Measurements from ENCODE around the gene BCAS1. TPM values are rescaled to one million over a fixed set of nuclear protein-coding genes. Genes with fewer than 3 reads are reported as not detected.

BCAS1 gene
- total RNA-seq, 1 experiment from 2014 or later: 1.8 TPM

- Histone ChIP-seq H3K27ac (no peak overlapping the region), H3K36me3 (no peaks in the 10 kb centered on the region), H3K4me1 (replicated peaks) (no peaks in the 10 kb centered on the region), H3K27me3 (replicated peaks) (no peaks in the 10 kb centered on the region), H3K9me3 (replicated peaks) (no peaks in the 10 kb centered on the region; the same call in 1 of the 2 replicates), H3K4me3 (no peak overlapping the region)
- no peak for DNase-seq (ENCODE audit: low read depth in 1 of 2, low spot score in 2 of 2)
These were observed 68.3 kb downstream of the BCAS1 start for GRCh38 chr20:54002056-54002575.

- H3K27ac ChIP-seq: no peak overlapping the region
- no peak for DNase-seq (ENCODE audit: low read depth in 1 of 2, low spot score in 2 of 2)
- H3K4me1 ChIP-seq (replicated peaks): peaks cover 5% of the 10 kb centered on the region; the same call in 1 of the 2 replicates
- no peak overlapping the region for H3K4me3 ChIP-seq
- no peaks in the 10 kb centered on the region for H3K36me3 ChIP-seq
- H3K27me3 ChIP-seq (replicated peaks): no peaks in the 10 kb centered on the region
- H3K9me3 ChIP-seq (replicated peaks): no peaks in the 10 kb centered on the region; the same call in 1 of the 2 replicates
These were observed 69.5 kb downstream of the BCAS1 start for GRCh38 chr20:54000914-54001313.

GRCh38 chr20:54000262-54000661 lies 70.1 kb downstream of the BCAS1 start:
- no peak for DNase-seq (ENCODE audit: low read depth in 1 of 2, low spot score in 2 of 2)
- H3K4me3 ChIP-seq: no peak overlapping the region
- no peak overlapping the region for H3K27ac ChIP-seq

GRCh38 chr20:53999077-53999476 lies 71.3 kb downstream of the BCAS1 start:
- H3K9me3 ChIP-seq (replicated peaks): no peaks in the 10 kb centered on the region; the same call in 1 of the 2 replicates
- H3K27ac ChIP-seq: no peak overlapping the region
- DNase-seq (ENCODE audit: low read depth in 1 of 2, low spot score in 2 of 2): no peak
- H3K27me3 ChIP-seq (replicated peaks): no peaks in the 10 kb centered on the region
- H3K36me3 ChIP-seq: no peaks in the 10 kb centered on the region
- no peak overlapping the region for H3K4me3 ChIP-seq
- H3K4me1 ChIP-seq (replicated peaks): peaks cover 5% of the 10 kb centered on the region; the same call in 1 of the 2 replicates

More at GRCh38 chr20:54000262-54000661, 70.1 kb downstream of the BCAS1 start:
- Histone ChIP-seq H3K36me3 (no peaks in the 10 kb centered on the region), H3K4me1 (replicated peaks) (peaks cover 5% of the 10 kb centered on the region; the same call in 1 of the 2 replicates), H3K27me3 (replicated peaks) (no peaks in the 10 kb centered on the region), H3K9me3 (replicated peaks) (no peaks in the 10 kb centered on the region; the same call in 1 of the 2 replicates)

GRCh38 chr20:53996584-53997486 lies 73.6 kb downstream of the BCAS1 start:
- Histone ChIP-seq H3K4me1 (replicated peaks) (peaks cover 6% of the 10 kb centered on the region), H3K36me3 (no peaks in the 10 kb centered on the region), H3K27ac (no peak overlapping the region), H3K9me3 (replicated peaks) (no peaks in the 10 kb centered on the region), H3K4me3 (no peak overlapping the region), H3K27me3 (replicated peaks) (no peaks in the 10 kb centered on the region)
- DNase-seq (ENCODE audit: low read depth in 1 of 2, low spot score in 2 of 2): no peak

- no peak overlapping the region for H3K27ac ChIP-seq
- no peak overlapping the region for H3K4me3 ChIP-seq
- no peaks in the 10 kb centered on the region for H3K27me3 ChIP-seq (replicated peaks)
- no peaks in the 10 kb centered on the region for H3K9me3 ChIP-seq (replicated peaks)
- peaks cover 15% of the 10 kb centered on the region for H3K4me1 ChIP-seq (replicated peaks)
- no peaks in the 10 kb centered on the region for H3K36me3 ChIP-seq
- DNase-seq (ENCODE audit: low read depth in 1 of 2, low spot score in 2 of 2): peak in 1 of 2 experiments; percentile 33
These were observed 74.4 kb downstream of the BCAS1 start for GRCh38 chr20:53995949-53996348.

- no peaks in the 10 kb centered on the region for H3K9me3 ChIP-seq (replicated peaks)
- H3K4me3 ChIP-seq: no peak overlapping the region
- peaks cover 31% of the 10 kb centered on the region for H3K4me1 ChIP-seq (replicated peaks)
- no peaks in the 10 kb centered on the region for H3K27me3 ChIP-seq (replicated peaks)
- no peaks in the 10 kb centered on the region for H3K36me3 ChIP-seq
- no peak for DNase-seq (ENCODE audit: low read depth in 1 of 2, low spot score in 2 of 2)
- H3K27ac ChIP-seq: no peak overlapping the region
These were observed 76.3 kb downstream of the BCAS1 start for GRCh38 chr20:53994088-53994487.

- DNase-seq (ENCODE audit: low read depth in 1 of 2, low spot score in 2 of 2): no peak
- Histone ChIP-seq H3K36me3 (no peaks in the 10 kb centered on the region), H3K9me3 (replicated peaks) (no peaks in the 10 kb centered on the region), H3K4me3 (no peak overlapping the region), H3K27me3 (replicated peaks) (no peaks in the 10 kb centered on the region), H3K4me1 (replicated peaks) (peaks cover 31% of the 10 kb centered on the region), H3K27ac (no peak overlapping the region)
These were observed 77.1 kb downstream of the BCAS1 start for GRCh38 chr20:53993310-53993709.

GRCh38 chr20:53990768-53991450 lies 79.5 kb downstream of the BCAS1 start:
- Histone ChIP-seq H3K4me3 (no peak overlapping the region), H3K4me1 (replicated peaks) (peaks cover 25% of the 10 kb centered on the region), H3K36me3 (no peaks in the 10 kb centered on the region), H3K27ac (peak overlapping the region; percentile 82), H3K27me3 (replicated peaks) (no peaks in the 10 kb centered on the region), H3K9me3 (replicated peaks) (no peaks in the 10 kb centered on the region)
- peak; percentile 51 to 79 for DNase-seq (ENCODE audit: low read depth in 1 of 2, low spot score in 2 of 2)

GRCh38 chr20:53990003-53990402 lies 80.4 kb downstream of the BCAS1 start:
- Histone ChIP-seq H3K27me3 (replicated peaks) (no peaks in the 10 kb centered on the region), H3K4me1 (replicated peaks) (peaks cover 25% of the 10 kb centered on the region), H3K27ac (peak overlapping the region; percentile 82), H3K9me3 (replicated peaks) (no peaks in the 10 kb centered on the region), H3K4me3 (no peak overlapping the region), H3K36me3 (no peaks in the 10 kb centered on the region)
- DNase-seq (ENCODE audit: low read depth in 1 of 2, low spot score in 2 of 2): peak in 1 of 2 experiments; percentile 6

GRCh38 chr20:53989401-53989800 lies 81.0 kb downstream of the BCAS1 start:
- DNase-seq (ENCODE audit: low read depth in 1 of 2, low spot score in 2 of 2): no peak
- H3K9me3 ChIP-seq (replicated peaks): no peaks in the 10 kb centered on the region

GRCh38 chr20:53986037-53986650 lies 84.2 kb downstream of the BCAS1 start:
- Histone ChIP-seq H3K27ac (no peak overlapping the region), H3K4me1 (replicated peaks) (peaks cover 18% of the 10 kb centered on the region), H3K36me3 (no peaks in the 10 kb centered on the region), H3K9me3 (replicated peaks) (no peaks in the 10 kb centered on the region), H3K27me3 (replicated peaks) (no peaks in the 10 kb centered on the region), H3K4me3 (no peak overlapping the region)
- DNase-seq (ENCODE audit: low read depth in 1 of 2, low spot score in 2 of 2): no peak

More at GRCh38 chr20:53989401-53989800, 81.0 kb downstream of the BCAS1 start:
- Histone ChIP-seq H3K36me3 (no peaks in the 10 kb centered on the region), H3K4me3 (no peak overlapping the region), H3K27ac (no peak overlapping the region), H3K4me1 (replicated peaks) (peaks cover 25% of the 10 kb centered on the region), H3K27me3 (replicated peaks) (no peaks in the 10 kb centered on the region)

- H3K27ac ChIP-seq: no peak overlapping the region
- H3K27me3 ChIP-seq (replicated peaks): no peaks in the 10 kb centered on the region
- H3K4me1 ChIP-seq (replicated peaks): peaks cover 8% of the 10 kb centered on the region
- H3K4me3 ChIP-seq: no peak overlapping the region
- no peak for DNase-seq (ENCODE audit: low read depth in 1 of 2, low spot score in 2 of 2)
- H3K36me3 ChIP-seq: no peaks in the 10 kb centered on the region
- no peaks in the 10 kb centered on the region for H3K9me3 ChIP-seq (replicated peaks)
These were observed 85.3 kb downstream of the BCAS1 start for GRCh38 chr20:53985150-53985518.
